ENCODE measurements around the gene KIF3A.

KIF3A gene

DNA sequence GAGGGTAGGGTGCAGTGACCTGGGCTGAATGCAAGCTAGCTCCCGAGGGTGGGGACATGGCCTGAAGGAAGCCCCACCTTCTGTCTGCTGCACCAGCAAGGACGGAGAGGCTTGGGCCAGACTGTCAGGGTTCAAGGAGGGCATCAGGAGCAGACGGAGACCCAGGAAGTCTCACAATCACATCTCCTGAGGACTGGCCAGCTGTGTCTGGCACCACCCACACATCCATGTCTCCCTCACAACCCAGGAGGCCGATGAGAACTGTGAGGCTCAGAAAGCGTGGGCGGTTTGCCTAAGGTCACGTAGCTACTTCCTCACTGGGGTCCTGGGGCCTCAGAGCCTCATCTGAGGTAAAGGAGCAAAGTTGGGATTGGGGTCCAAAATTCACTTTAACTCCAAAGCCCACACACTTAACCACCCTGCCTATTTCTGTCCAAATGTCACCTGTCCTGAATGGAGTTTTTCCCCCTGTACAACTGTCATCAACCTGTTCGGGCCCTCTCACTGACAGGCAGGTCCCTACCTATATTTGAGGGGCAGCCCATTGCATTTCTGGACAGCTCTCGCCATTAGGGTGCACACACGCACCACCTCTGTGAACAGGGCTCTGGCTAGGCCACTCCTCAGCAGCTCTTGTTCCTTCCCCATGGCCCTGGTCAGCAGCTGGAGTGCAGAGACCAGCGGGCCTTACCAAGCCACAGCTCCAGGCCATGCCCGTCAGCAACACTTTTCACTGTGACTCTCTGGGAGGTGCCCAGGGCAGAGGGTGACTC, 75.9 kb downstream of the KIF3A start:
- no peaks in the 10 kb centered on the region for H3K79me1 ChIP-seq (ENCODE audit: low read depth, low read length)
- no peak overlapping the region for H4K8ac ChIP-seq (ENCODE audit: low read depth, low read length)
- peak overlapping the region; percentile 9 for H2BK15ac ChIP-seq (ENCODE audit: low read length)
- H3K23ac ChIP-seq (ENCODE audit: low read depth, low read length, poor library complexity), result peak overlapping the region; percentile 17
- no peak overlapping the region for H3K4ac ChIP-seq (ENCODE audit: low read length)
- no peak overlapping the region for H2BK5ac ChIP-seq (ENCODE audit: low read length)
- no peak overlapping the region for H2BK120ac ChIP-seq (ENCODE audit: low read depth, low read length)
- no peak overlapping the region for H3K9ac ChIP-seq (ENCODE audit: low read depth, low read length, poor library complexity)
- H2AFZ ChIP-seq (ENCODE audit: low read length), result no peak overlapping the region
- H3K4me2 ChIP-seq (ENCODE audit: insufficient read depth, low read length, poor library complexity, severe bottlenecking), result no peak overlapping the region
- no peaks in the 10 kb centered on the region for H3K36me3 ChIP-seq (replicated peaks in 1 of 2; ENCODE audit: control insufficient read depth in 2 of 2, insufficient read depth in 2 of 2, low read length in 2 of 2)
- H3K4me3 ChIP-seq (ENCODE audit: low read length in 2 of 2), result no peak overlapping the region
- H2AK5ac ChIP-seq (ENCODE audit: low read depth, low read length), result no peak overlapping the region
- peaks cover 7 to 15% of the 10 kb centered on the region in 2 donors for H3K4me1 ChIP-seq (ENCODE audit: control insufficient read depth in 2 of 2, insufficient read depth in 1 of 2, low read depth in 1 of 2, low read length in 2 of 2)
- peak overlapping the region; percentile 78 for H3K18ac ChIP-seq (ENCODE audit: low read length)
- DNase-seq (ENCODE audit: low spot score), result no peak
- no peak overlapping the region for H4K91ac ChIP-seq (ENCODE audit: low read depth, low read length, poor library complexity)
- H3K9me3 ChIP-seq (replicated peaks in 1 of 2; ENCODE audit: control insufficient read depth in 2 of 2, insufficient read depth in 1 of 2, low read depth in 1 of 2, low read length in 2 of 2), result peaks cover 0 to 2% of the 10 kb centered on the region in 2 donors
- H2BK12ac ChIP-seq (ENCODE audit: low read length), result peak overlapping the region; percentile 75
- H3K14ac ChIP-seq (ENCODE audit: low read length), result no peak overlapping the region
- H3K27me3 ChIP-seq (ENCODE audit: control insufficient read depth in 3 of 3, insufficient read depth in 3 of 3, low read depth in 1 of 3, low read length in 3 of 3), result peaks cover 1 to 72% (median 10%) of the 10 kb centered on the region in 3 experiments
- H3K27ac ChIP-seq (replicated peaks; ENCODE audit: low read length), result no peak overlapping the region
- no CpG with 5 or more reads among the region's 12 CpGs for WGBS, 2 donors (ENCODE audit: extremely low coverage in 2 of 2, insufficient read length in 2 of 2, insufficient replicate concordance in 1 of 2)

- Histone ChIP-seq H3K9ac (ENCODE audit: low read depth, low read length, poor library complexity) (no peak overlapping the region), H3K79me1 (ENCODE audit: low read depth, low read length) (no peaks in the 10 kb centered on the region), H3K14ac (ENCODE audit: low read length) (no peak overlapping the region), H3K4me3 (ENCODE audit: low read length in 2 of 2) (peak overlapping the region in 1 of 2 donors; percentile 17), H2AK5ac (ENCODE audit: low read depth, low read length) (peak overlapping the region; percentile 79), H2BK5ac (ENCODE audit: low read length) (no peak overlapping the region), H3K27me3 (ENCODE audit: control insufficient read depth in 3 of 3, insufficient read depth in 3 of 3, low read depth in 1 of 3, low read length in 3 of 3) (peaks cover 8 to 76% (median 22%) of the 10 kb centered on the region in 3 experiments), H2BK12ac (ENCODE audit: low read length) (no peak overlapping the region), H3K9me3 (replicated peaks in 1 of 2; ENCODE audit: control insufficient read depth in 2 of 2, insufficient read depth in 1 of 2, low read depth in 1 of 2, low read length in 2 of 2) (peaks cover 0 to 3% of the 10 kb centered on the region in 2 donors), H3K4me2 (ENCODE audit: insufficient read depth, low read length, poor library complexity, severe bottlenecking) (no peak overlapping the region), H2BK15ac (ENCODE audit: low read length) (no peak overlapping the region), H3K36me3 (replicated peaks in 1 of 2; ENCODE audit: control insufficient read depth in 2 of 2, insufficient read depth in 2 of 2, low read length in 2 of 2) (no peaks in the 10 kb centered on the region), H4K91ac (ENCODE audit: low read depth, low read length, poor library complexity) (no peak overlapping the region), H3K23ac (ENCODE audit: low read depth, low read length, poor library complexity) (peak overlapping the region; percentile 27), H2BK120ac (ENCODE audit: low read depth, low read length) (no peak overlapping the region), H3K4me1 (ENCODE audit: control insufficient read depth in 2 of 2, insufficient read depth in 1 of 2, low read depth in 1 of 2, low read length in 2 of 2) (peaks cover 7 to 19% of the 10 kb centered on the region in 2 donors), H3K18ac (ENCODE audit: low read length) (no peak overlapping the region), H4K8ac (ENCODE audit: low read depth, low read length) (no peak overlapping the region), H3K4ac (ENCODE audit: low read length) (no peak overlapping the region), H2AFZ (ENCODE audit: low read length) (no peak overlapping the region), H3K27ac (replicated peaks; ENCODE audit: low read length) (no peak overlapping the region)
- WGBS, 2 donors (ENCODE audit: extremely low coverage in 2 of 2, insufficient read length in 2 of 2, insufficient replicate concordance in 1 of 2), result no CpG with 5 or more reads among the region's 23 CpGs
- DNase-seq (ENCODE audit: low spot score), result no peak
Measured at GRCh38 chr5:132659598-132660493, 77.5 kb downstream of the KIF3A start.

- no peak overlapping the region for H4K8ac ChIP-seq (ENCODE audit: low read depth, low read length)
- no peak overlapping the region for H3K4me3 ChIP-seq (ENCODE audit: low read length in 2 of 2)
- peak overlapping the region; percentile 44 for H3K23ac ChIP-seq (ENCODE audit: low read depth, low read length, poor library complexity)
- H3K4ac ChIP-seq (ENCODE audit: low read length), result no peak overlapping the region
- H3K4me1 ChIP-seq (ENCODE audit: control insufficient read depth in 2 of 2, insufficient read depth in 1 of 2, low read depth in 1 of 2, low read length in 2 of 2), result peaks cover 2 to 15% of the 10 kb centered on the region in 2 donors
- H2BK120ac ChIP-seq (ENCODE audit: low read depth, low read length), result peak overlapping the region; percentile 54
- H3K18ac ChIP-seq (ENCODE audit: low read length), result peak overlapping the region; percentile 57
- no peak overlapping the region for H4K91ac ChIP-seq (ENCODE audit: low read depth, low read length, poor library complexity)
- no peak overlapping the region for H2BK5ac ChIP-seq (ENCODE audit: low read length)
- no peak for DNase-seq (ENCODE audit: low spot score)
- no peak overlapping the region for H3K27ac ChIP-seq (replicated peaks; ENCODE audit: low read length)
- H3K9ac ChIP-seq (ENCODE audit: low read depth, low read length, poor library complexity), result no peak overlapping the region
- no peak overlapping the region for H2AFZ ChIP-seq (ENCODE audit: low read length)
- H3K27me3 ChIP-seq (ENCODE audit: control insufficient read depth in 3 of 3, insufficient read depth in 3 of 3, low read depth in 1 of 3, low read length in 3 of 3), result peaks cover 8 to 88% (median 23%) of the 10 kb centered on the region in 3 experiments
- peaks cover 0 to 3% of the 10 kb centered on the region in 2 donors for H3K9me3 ChIP-seq (replicated peaks in 1 of 2; ENCODE audit: control insufficient read depth in 2 of 2, insufficient read depth in 1 of 2, low read depth in 1 of 2, low read length in 2 of 2)
- H3K4me2 ChIP-seq (ENCODE audit: insufficient read depth, low read length, poor library complexity, severe bottlenecking), result no peak overlapping the region
- no CpG with 5 or more reads among the region's 9 CpGs for WGBS, 2 donors (ENCODE audit: extremely low coverage in 2 of 2, insufficient read length in 2 of 2, insufficient replicate concordance in 1 of 2)
- H2BK12ac ChIP-seq (ENCODE audit: low read length), result no peak overlapping the region
- H3K14ac ChIP-seq (ENCODE audit: low read length), result no peak overlapping the region
- no peaks in the 10 kb centered on the region for H3K36me3 ChIP-seq (replicated peaks in 1 of 2; ENCODE audit: control insufficient read depth in 2 of 2, insufficient read depth in 2 of 2, low read length in 2 of 2)
- H2BK15ac ChIP-seq (ENCODE audit: low read length), result peak overlapping the region; percentile 64
- no peaks in the 10 kb centered on the region for H3K79me1 ChIP-seq (ENCODE audit: low read depth, low read length)
- peak overlapping the region; percentile 79 for H2AK5ac ChIP-seq (ENCODE audit: low read depth, low read length)
Measured at GRCh38 chr5:132658381-132659302, 78.7 kb downstream of the KIF3A start.

Data from neuronal stem cell (in vitro differentiated cells).